Panc1 (cell line): ENCODE data around the gene HTR4. TPM values are rescaled to one million over a fixed set of nuclear protein-coding genes. Genes with fewer than 3 reads are reported as not detected.

Experiments used
- ATAC-seq: fragments of 200-7000 bp; cut with Tn5 transposase; 2 replicates; pipeline ENCODE4 v1.9.1; 2020; ENCODE audit warnings: mild to moderate bottlenecking, moderate library complexity
- BruUV-seq: library from RNA; stranded (reverse); fragments of 400-500 nt; replicated peaks from 2 replicates; lab custom pipeline; 2021; lab: Mats Ljungman, UMichigan
- CTCF ChIA-PET: fragments of 300-600 bp; sonication (Branson Sonifier 250); formaldehyde crosslinking; loops from one replicate; lab custom pipeline; 2022; ENCODE audit warnings: antibody characterized with exemption; lab: Charles Lee
- POLR2A ChIA-PET: fragments of 300-600 bp; sonication (Branson Sonifier 250); formaldehyde crosslinking; loops from one replicate; lab custom pipeline; 2022; ENCODE audit warnings: antibody characterized with exemption; lab: Charles Lee
- DNase-seq: peaks from one replicate; pipeline ENCODE4 v3.0.0-alpha.2; 2010; ENCODE audit warnings: low read depth, low spot score
- H3K27ac ChIP-seq: 2 replicates; pipeline ENCODE4 v1.5.1; 2011; ENCODE audit warnings: mild to moderate bottlenecking, low read length, inconsistent platforms
- H3K27me3 ChIP-seq: fragments of 200-500 bp; sonication (Bioruptor generic); 2 replicates; pipeline ENCODE4 v1.6.0; 2014; ENCODE audit warnings: low read length, inconsistent platforms; ENCODE audit not compliant: control insufficient read depth, insufficient read depth
- H3K36me3 ChIP-seq: fragments of 200-500 bp; sonication (Bioruptor generic); 2 replicates; pipeline ENCODE4 v1.5.1; 2014; ENCODE audit warnings: inconsistent platforms, mild to moderate bottlenecking, low read length, moderate library complexity; ENCODE audit not compliant: control insufficient read depth, insufficient read depth
- H3K4me1 ChIP-seq: 2 replicates; pipeline ENCODE4 v1.5.1; 2011; ENCODE audit warnings: inconsistent platforms, mild to moderate bottlenecking, low read length, moderate library complexity; ENCODE audit not compliant: control insufficient read depth, insufficient read depth
- H3K4me3 ChIP-seq, 2 experiments: 2 replicates each; pipeline ENCODE4 v1.5.1; 2011 to 2012; ENCODE audit warnings: low read depth in 2 of 2, low read length in 2 of 2, mild to moderate bottlenecking in 2 of 2, inconsistent platforms in 1 of 2, moderate library complexity in 1 of 2
- H3K9me3 ChIP-seq: fragments of 200-500 bp; sonication (Bioruptor generic); 2 replicates; pipeline ENCODE4 v1.5.1; 2014; ENCODE audit warnings: low read depth, mild to moderate bottlenecking, inconsistent platforms, low read length, moderate library complexity; ENCODE audit not compliant: control insufficient read depth, insufficient read depth
- POLR2AphosphoS5 ChIP-seq: IDR thresholded peaks from 2 replicates; pipeline ENCODE4 v1.6.1; 2012; ENCODE audit warnings: mild to moderate bottlenecking, low read depth, low read length, moderate library complexity
- SIN3A ChIP-seq: IDR thresholded peaks from 2 replicates; pipeline ENCODE4 v1.6.1; 2012; ENCODE audit warnings: low read depth, mild to moderate bottlenecking, low read length, moderate library complexity, borderline replicate concordance; ENCODE audit not compliant: insufficient read depth
- TCF7L2 ChIP-seq: IDR thresholded peaks from 2 replicates; pipeline ENCODE4 v1.6.1; 2011; ENCODE audit warnings: mild to moderate bottlenecking, low read depth, low read length, inconsistent platforms
- in situ Hi-C: cut with HindIII; loops from 2 replicates; pipeline ENCODE4 v1.10.0; 2016; ENCODE audit warnings: low sequenced_read_pairs, low pct_unique_long_range_greater_than_20kb
- intact Hi-C: fragments of 100-400 bp; cut with micrococcal nuclease; formaldehyde crosslinking; loops from one replicate; pipeline ENCODE4 v1.10.0; 2022; ENCODE audit not compliant: unreplicated experiment
- total RNA-seq: library from RNA; stranded (reverse); gene quantifications from one replicate; pipeline ENCODE4 v1.2.1, GENCODE V29; 2021; ENCODE audit not compliant: unreplicated experiment
- TF ChIP-seq, protein P1 (sequence below), 2 experiments: IDR thresholded peaks; 2 replicates each; pipeline ENCODE4 v1.6.1; 2011 to 2012; ENCODE audit warnings: low read depth in 2 of 2, control low read depth in 1 of 2, low read length in 1 of 2, mild to moderate bottlenecking in 1 of 2, moderate library complexity in 1 of 2; ENCODE audit not compliant: insufficient read depth in 1 of 2
- TF ChIP-seq, protein P2 (sequence below): fragments of 450-650 bp; IDR thresholded peaks from 2 replicates; pipeline ENCODE4 v1.5.1; 2017; ENCODE audit warnings: mild to moderate bottlenecking

HTR4 gene
- total RNA-seq, 1 experiment from 2014 or later = not detected

DNA sequence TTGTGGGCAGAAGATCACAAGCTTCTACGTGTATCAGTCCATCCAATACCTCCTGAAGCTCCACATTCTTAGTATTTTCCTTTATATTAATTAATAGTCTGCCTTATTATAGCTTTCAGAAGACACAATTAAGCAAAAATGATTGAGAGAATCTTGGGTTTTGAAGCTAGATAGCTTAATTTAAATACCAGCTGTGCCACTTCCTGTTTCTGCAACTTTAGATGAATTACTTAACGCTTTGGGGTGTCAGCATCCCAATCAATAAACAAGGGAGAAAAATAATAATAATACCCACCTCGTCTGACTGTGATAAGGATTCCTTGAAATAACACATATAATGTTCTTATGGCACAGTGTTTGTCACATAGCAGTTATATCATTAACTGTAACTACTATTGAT is 44.7 kb upstream of the HTR4 start:
- TF ChIP-seq SIN3A (no peak), POLR2AphosphoS5 (no peak), TCF7L2 (no peak)
- TF ChIP-seq, protein P1, sequence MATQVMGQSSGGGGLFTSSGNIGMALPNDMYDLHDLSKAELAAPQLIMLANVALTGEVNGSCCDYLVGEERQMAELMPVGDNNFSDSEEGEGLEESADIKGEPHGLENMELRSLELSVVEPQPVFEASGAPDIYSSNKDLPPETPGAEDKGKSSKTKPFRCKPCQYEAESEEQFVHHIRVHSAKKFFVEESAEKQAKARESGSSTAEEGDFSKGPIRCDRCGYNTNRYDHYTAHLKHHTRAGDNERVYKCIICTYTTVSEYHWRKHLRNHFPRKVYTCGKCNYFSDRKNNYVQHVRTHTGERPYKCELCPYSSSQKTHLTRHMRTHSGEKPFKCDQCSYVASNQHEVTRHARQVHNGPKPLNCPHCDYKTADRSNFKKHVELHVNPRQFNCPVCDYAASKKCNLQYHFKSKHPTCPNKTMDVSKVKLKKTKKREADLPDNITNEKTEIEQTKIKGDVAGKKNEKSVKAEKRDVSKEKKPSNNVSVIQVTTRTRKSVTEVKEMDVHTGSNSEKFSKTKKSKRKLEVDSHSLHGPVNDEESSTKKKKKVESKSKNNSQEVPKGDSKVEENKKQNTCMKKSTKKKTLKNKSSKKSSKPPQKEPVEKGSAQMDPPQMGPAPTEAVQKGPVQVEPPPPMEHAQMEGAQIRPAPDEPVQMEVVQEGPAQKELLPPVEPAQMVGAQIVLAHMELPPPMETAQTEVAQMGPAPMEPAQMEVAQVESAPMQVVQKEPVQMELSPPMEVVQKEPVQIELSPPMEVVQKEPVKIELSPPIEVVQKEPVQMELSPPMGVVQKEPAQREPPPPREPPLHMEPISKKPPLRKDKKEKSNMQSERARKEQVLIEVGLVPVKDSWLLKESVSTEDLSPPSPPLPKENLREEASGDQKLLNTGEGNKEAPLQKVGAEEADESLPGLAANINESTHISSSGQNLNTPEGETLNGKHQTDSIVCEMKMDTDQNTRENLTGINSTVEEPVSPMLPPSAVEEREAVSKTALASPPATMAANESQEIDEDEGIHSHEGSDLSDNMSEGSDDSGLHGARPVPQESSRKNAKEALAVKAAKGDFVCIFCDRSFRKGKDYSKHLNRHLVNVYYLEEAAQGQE (IDR thresholded peaks at IDR 0.05; ENCODE audit: insufficient read depth in 1 of 2, low read depth in 2 of 2, low read length in 1 of 2) = no peak
- TF ChIP-seq, protein P2, sequence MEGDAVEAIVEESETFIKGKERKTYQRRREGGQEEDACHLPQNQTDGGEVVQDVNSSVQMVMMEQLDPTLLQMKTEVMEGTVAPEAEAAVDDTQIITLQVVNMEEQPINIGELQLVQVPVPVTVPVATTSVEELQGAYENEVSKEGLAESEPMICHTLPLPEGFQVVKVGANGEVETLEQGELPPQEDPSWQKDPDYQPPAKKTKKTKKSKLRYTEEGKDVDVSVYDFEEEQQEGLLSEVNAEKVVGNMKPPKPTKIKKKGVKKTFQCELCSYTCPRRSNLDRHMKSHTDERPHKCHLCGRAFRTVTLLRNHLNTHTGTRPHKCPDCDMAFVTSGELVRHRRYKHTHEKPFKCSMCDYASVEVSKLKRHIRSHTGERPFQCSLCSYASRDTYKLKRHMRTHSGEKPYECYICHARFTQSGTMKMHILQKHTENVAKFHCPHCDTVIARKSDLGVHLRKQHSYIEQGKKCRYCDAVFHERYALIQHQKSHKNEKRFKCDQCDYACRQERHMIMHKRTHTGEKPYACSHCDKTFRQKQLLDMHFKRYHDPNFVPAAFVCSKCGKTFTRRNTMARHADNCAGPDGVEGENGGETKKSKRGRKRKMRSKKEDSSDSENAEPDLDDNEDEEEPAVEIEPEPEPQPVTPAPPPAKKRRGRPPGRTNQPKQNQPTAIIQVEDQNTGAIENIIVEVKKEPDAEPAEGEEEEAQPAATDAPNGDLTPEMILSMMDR = no peak
- BruUV-seq = no TSS peak
- H3K4me1 ChIP-seq = no peaks in the 10 kb centered on the region
- DNase-seq (no peak), ATAC-seq (no peak)
- H3K27ac ChIP-seq = no peak overlapping the region
- ChIA-PET CTCF (no interaction called here), POLR2A (no interaction called here)
- in situ Hi-C loops = no loop called here
- no peaks in the 10 kb centered on the region for H3K27me3 ChIP-seq
- intact Hi-C loops = no loop called here
- no peak overlapping the region for H3K4me3 ChIP-seq
- H3K9me3 ChIP-seq = no peaks in the 10 kb centered on the region
- no peaks in the 10 kb centered on the region; the same call in 1 of the 2 replicates for H3K36me3 ChIP-seq

DNA sequence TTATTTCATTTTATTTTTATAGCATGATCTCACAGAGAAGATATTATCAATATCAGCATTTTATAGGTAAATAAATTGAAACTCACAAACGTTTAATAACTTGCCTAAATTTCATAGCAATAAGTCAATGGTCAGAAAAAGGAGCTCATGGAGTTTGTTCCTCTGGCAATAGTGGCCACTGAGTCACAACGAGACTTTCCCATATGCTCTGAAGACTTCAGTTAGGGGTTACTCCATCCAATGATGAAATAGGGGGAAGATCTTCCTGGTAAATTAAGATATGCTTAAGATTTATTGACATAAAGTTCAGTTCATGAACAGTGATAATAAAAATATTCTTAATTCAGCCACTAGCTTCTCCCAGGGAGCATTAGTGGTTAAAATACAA is 43.5 kb upstream of the HTR4 start:
- in situ Hi-C loops = no loop called here

More for the DNA sequence above, 43.5 kb upstream of the HTR4 start:
- Histone ChIP-seq H3K36me3 (no peaks in the 10 kb centered on the region; the same call in 1 of the 2 replicates), H3K27me3 (no peaks in the 10 kb centered on the region), H3K4me3 (no peak overlapping the region), H3K9me3 (no peaks in the 10 kb centered on the region), H3K27ac (no peak overlapping the region), H3K4me1 (no peaks in the 10 kb centered on the region)
- ChIA-PET CTCF (no interaction called here), POLR2A (no interaction called here)
- BruUV-seq = no TSS peak
- TF ChIP-seq POLR2AphosphoS5 = no peak
- no peak for TF ChIP-seq TCF7L2
- TF ChIP-seq, protein P2 = no peak
- TF ChIP-seq, protein P1 (IDR thresholded peaks at IDR 0.05; ENCODE audit: insufficient read depth in 1 of 2, low read depth in 2 of 2, low read length in 1 of 2) = no peak
- no peak for TF ChIP-seq SIN3A
- intact Hi-C loops = no loop called here
- ATAC-seq (no peak), DNase-seq (no peak)
